HUDEP-2 (cell line): ENCODE measurements around the gene PPP6R2.
A peak's percentile ranks its signal among the peaks of the same experiment; 100 is the strongest.
"Not testable (repeated sequence)": the region's sequence is repeated elsewhere in the genome, so short reads cannot be mapped to it uniquely, and the experiment has no call there.

Source experiments
- DNase-seq, 76 experiments: peaks; one replicate each; lab custom pipeline; 2025; ENCODE audit not compliant: unreplicated experiment in 76 of 76; lab: John Stamatoyannopoulos, UW

PPP6R2 gene

GRCh38 chr22:50337262-50338041 lies 5.7 kb upstream of the PPP6R2 start:
- no peak for DNase-seq

- no peak for DNase-seq
Observed at GRCh38 chr22:50338042-50338573, 5.0 kb upstream of the PPP6R2 start.

- no peak for DNase-seq
Observed at GRCh38 chr22:50338860-50339462, 4.2 kb upstream of the PPP6R2 start.

- DNase-seq: no peak
Observed at GRCh38 chr22:50339945-50340879, 2.9 kb upstream of the PPP6R2 start.

GRCh38 chr22:50341977-50342650 lies 1.0 kb upstream of the PPP6R2 start:
- DNase-seq: peak in 74 of 76 experiments; percentile 32 to 91 (median 76)

GRCh38 chr22:50343541-50343935 lies 411 bp downstream of the PPP6R2 start:
- DNase-seq: no peak

- no peak for DNase-seq
Observed at GRCh38 chr22:50346470-50346869, 3.3 kb downstream of the PPP6R2 start.

GRCh38 chr22:50347157-50347556 lies 4.0 kb downstream of the PPP6R2 start:
- DNase-seq: no peak

GRCh38 chr22:50348058-50348457 lies 4.9 kb downstream of the PPP6R2 start:
- DNase-seq: no peak

- DNase-seq: no peak
Observed at GRCh38 chr22:50356186-50356585, 13.1 kb downstream of the PPP6R2 start.

- no peak for DNase-seq
Observed at GRCh38 chr22:50357222-50357621, 14.1 kb downstream of the PPP6R2 start.

GRCh38 chr22:50357756-50358155 lies 14.6 kb downstream of the PPP6R2 start:
- no peak for DNase-seq

- no peak for DNase-seq
Observed at GRCh38 chr22:50360578-50360977, 17.5 kb downstream of the PPP6R2 start.

GRCh38 chr22:50361222-50361621 lies 18.1 kb downstream of the PPP6R2 start:
- no peak for DNase-seq

- no peak for DNase-seq
Observed at GRCh38 chr22:50361688-50362087, 18.6 kb downstream of the PPP6R2 start.

GRCh38 chr22:50363166-50363802 lies 20.2 kb downstream of the PPP6R2 start:
- DNase-seq: no peak

- not testable (repeated sequence) for DNase-seq
Observed at GRCh38 chr22:50363803-50364194, 20.7 kb downstream of the PPP6R2 start.

GRCh38 chr22:50367778-50368500 lies 24.8 kb downstream of the PPP6R2 start:
- no peak for DNase-seq

- DNase-seq: no peak
Observed at GRCh38 chr22:50371101-50371648, 28.0 kb downstream of the PPP6R2 start.
